ENCODE results near the gene GM2A.
A peak's percentile ranks its signal among the peaks of the same experiment; 100 is the strongest.
"Not testable (repeated sequence)": the region's sequence is repeated elsewhere in the genome, so short reads cannot be mapped to it uniquely, and the experiment has no call there.

Gene GM2A

DNA sequence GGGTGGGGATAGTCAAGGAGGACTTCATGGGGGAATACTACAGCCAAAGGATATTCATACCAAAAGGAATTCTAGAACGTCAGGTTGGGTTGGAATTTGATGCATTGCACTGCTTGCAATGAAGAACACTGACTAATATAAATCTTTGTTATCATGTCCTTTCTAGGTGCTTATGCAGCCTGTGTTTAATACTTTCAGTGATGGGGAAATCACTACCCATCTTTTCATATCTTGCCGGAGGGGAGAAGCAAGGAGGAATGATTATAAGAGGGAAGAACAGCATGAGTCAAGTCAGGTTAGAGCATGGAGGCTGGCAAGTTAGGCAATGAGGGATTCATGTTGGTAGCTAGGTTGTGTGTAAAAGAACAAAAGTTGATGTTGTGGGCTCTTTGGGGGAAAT is 24.0 kb upstream of the GM2A start:
- no peak for DNase-seq

DNA sequence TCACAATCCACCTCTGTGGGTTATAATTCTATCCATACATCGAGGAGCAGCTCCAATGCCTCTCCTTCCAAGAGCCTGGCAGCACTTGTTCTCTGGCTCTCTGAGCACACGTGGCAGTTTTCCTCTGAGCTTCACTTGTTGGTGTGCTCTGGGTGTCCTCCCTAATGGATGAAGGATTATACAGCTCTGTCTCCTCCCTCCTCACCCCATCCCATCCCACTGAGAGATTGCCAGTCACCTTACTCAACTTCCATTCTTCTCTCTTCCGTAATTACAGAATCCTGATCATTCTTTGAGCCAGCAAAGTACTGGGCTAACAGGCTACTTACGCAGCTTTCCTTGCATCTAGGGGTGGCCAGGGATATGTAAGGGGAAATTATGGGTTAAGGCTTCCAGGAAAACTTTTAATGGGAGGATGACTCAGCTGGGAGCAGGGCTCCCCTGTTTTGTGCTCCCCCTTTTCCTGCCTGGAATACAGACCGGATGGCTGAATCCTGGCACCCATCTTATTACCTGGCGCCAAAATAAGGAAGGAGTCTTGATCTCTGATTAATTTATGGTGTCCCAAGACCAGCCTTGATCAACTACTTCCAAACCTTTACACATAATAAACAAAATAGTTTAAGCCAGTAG is 22.8 kb upstream of the GM2A start:
- DNase-seq: no peak

DNA sequence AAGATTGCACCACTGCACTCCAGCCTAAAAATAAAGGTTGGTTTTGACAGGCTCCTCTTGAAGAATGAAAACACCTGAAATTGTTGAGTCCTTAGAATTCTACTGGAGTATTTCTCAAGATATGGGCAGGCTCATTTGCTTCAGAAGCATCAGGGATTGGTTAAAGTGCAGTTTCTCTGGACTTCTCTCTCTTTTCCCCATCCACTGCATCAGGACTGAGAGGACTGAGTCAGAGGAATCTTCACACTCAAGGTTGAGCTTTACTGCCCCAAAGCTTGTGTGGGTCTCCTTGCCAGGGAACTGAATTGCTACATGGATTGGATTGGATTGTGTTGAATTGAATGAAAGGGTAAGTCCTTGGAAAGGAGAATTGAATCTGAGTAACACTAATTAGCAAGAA is 21.6 kb upstream of the GM2A start:
- no peak for DNase-seq

DNA sequence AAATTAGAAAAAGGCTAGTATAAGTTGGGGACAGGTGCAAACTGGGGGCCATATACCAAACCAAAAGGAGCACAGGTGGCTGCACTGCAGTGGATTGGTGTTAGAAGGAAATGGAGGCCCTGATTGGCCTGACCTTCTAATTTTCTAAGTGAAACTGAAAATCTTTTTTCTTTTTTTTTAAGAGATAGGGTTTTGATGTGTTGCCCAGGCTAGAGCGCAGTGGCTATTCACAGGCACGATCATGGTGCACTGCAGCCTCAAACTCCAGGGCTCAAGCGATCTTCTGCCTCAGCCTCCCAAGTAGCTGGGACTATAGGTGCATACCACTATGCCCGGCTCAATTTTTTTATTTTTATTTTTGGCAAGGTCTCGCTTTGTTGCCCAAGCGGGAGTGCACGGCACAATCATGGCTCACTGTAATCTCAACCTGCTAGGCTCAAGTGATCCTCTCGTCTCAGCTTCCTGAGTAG is 19.3 kb upstream of the GM2A start:
- DNase-seq: no peak

DNA sequence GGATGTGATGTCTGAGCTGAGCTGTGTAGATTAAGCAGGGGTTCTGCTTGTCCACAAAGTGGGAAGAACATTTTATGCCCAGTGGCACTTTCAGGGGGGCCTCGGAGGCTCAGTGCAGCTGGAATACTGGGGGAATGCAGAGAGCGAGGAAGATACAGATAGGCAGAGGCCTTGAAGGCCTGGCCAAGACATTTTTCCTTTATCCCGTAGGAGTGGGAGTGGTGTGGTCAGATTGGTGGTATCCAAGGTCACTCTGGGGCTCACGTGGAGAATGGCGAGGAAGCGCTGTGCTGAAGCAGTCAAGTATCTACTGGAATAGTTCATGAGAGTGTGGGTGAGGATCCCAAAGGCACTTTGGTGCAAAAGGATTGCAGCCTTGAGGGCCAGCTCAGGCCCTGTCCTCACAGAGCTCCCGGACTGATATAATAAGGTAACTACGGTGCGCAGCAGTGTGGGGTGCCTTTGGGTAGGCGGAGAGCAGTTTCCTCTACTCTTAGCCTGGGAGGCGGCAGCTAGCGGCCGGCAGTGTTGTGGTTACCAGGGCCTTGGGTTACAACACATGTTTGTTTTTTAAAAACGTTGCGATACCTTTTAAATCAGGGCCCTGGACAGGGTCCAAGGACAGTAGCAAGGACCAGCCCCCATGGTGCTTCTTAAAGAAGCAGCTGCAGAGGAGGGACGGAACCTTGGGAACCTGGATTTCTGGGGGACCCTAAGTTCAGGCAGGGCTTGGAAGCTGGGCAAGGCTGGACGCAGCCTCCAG is 18.3 kb upstream of the GM2A start:
- DNase-seq: no peak

DNA sequence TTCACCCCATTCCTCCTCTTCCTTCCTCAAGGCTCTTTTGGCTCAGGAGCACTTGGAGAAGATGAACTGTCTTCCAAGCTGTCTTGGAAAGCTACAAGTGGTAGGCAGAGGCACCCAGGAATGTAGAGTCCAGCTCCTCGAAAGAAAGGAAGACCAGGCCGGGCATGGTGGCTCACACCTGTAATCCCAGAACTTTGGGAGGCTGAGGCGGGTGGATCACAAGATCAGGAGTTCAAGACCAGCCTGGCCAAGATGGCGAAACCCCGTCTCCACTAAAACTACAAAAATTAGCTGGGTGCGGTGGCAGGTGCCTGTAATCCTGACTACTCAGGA is 17.8 kb upstream of the GM2A start:
- DNase-seq: not testable (repeated sequence)

DNA sequence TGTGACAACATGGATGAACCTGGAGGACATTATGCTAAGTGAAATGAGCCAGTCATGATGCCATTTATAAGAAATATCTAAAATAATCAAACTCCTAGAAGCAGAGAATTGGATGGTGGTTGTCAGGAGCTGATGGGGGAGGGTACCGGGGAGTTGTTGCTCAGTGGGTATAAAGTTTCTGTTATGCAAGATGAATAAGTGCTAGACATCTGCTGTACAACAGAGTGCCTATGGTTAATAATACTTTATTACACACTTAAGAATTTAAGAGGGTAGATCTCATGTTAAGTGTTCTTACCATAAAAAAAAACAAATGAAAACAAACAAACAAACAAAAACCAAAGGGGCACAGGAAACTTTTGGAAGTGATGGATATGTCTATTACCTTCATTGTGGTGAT is 16.1 kb upstream of the GM2A start:
- no peak for DNase-seq

DNA sequence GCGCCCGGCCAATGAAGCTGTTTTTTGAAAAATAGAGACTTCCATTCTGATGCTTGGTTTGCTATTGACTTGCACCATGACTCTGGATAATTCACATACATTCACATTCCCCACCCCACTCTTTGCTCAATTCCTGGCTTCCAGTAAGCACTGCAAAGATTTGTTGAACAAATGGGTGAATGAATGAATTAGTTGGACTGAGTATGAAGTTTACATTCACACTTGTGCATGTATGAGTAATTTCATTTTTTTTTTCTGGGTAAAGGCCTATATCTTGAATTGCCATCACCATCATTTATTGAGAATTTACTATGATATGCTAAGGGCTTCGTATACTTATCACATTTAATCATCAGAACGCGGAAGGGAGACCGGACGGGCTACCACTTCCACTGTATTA is 15.3 kb upstream of the GM2A start:
- DNase-seq: no peak

DNA sequence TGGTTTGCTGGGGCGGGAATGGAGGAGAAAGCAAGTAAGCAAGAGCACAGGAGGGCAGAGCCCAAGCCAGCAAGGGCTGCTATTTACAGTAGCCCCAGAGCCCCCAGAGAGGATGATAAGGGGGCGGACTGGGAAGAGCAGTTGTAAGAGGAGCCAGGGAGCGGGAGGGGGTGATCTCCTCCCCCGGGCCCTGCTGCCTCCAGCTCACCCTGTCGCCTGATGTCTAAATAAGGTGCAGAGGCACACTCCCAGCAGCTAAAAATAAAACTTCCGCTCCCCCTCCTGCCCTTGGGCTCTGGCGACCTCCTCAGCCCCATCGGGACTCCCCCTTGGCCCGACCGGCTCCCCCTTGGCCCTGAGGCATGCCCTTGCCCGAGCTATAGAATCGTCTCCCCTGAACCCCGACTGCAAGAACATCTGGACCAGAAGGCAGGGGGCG is 14.7 kb upstream of the GM2A start:
- no peak for DNase-seq

DNA sequence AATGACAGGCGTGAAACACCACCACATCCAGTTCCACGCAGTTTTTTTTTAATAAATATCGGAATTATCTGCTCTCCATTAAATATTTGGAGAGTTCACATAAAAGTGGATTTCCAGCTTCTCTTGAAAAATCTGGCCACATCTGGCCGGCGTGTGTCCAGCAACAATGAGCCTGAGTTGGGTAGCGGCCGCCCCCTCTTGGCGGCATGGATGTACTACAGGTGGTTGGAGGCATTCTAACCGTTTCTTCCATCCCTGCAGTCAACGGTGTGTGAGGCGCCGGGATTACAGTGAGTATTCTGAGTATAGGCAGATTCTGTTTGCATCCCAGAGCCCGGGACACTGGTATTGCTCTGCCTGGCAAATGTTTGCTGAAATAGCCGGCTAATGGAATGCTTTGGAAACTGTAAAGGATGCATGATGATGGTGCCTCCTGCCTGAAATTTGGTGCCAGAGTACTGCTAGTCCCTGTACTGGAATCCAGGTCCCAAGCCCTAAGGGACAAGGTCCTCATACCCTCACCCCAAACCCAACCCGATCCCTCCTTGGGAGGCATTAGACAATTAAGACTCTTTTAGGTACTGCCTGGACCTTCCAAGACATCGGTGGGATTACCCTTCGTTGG is 13.6 kb upstream of the GM2A start:
- peak; percentile 27 for DNase-seq

DNA sequence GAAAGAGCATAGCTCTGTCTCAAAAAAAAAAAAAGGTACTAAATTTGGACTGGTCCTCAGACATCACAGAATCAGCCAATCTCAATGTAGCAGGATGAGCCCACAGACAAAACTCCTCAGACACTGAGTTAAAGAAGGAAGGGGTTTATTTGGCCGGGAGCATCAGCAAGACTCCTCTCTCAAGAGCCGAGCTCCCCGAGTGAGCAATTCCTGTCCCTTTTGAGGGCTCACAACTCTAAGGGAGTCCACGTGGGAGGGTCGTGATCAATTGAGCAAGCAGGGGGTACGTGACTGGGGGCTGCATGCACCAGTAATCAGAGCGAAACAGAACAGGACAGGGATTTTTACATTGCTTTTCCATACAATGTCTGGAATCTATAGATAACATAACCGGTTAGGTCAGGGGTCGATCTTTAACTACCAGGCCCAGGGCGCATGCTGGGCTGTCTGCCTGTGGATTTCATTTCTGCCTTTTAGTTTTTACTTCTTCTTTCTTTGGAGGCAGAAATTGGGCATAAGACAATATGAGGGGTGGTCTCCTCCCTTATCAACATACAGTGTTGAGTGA is 12.6 kb upstream of the GM2A start:
- DNase-seq: not testable (repeated sequence)

DNA sequence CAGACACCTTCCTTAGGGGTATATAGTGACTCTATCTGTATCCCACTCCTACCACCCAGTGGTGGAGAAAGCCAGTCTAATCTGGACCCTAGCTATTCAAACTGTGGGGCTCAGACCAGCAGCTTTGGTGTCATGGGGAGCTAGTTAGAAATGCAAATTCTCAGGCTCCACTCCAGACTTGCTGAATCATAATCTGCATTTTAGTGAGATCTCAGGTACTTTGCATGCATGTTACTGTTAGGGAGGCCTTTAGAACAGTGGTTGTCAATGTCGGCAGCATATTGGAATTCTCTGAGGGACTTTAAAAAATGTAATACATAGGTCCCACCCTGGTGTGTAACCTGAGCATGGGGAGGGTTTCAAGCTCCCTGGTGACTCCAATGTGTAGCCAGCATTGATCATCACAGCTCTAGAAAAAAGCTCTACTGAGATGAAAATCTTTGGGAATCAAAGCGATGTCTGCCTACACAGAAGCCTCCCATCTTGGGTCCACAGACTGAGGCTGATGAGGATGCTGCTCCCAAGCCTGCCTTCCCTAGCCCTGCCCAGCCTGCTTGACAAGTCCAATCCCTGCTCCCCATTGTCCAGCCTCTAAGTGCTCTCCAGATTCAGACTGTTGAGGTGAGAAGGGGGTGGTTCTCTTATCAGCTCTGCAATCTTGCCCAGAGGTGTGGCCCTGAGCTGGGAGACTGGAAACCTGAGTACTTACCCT is 11.9 kb upstream of the GM2A start:
- no peak for DNase-seq

DNA sequence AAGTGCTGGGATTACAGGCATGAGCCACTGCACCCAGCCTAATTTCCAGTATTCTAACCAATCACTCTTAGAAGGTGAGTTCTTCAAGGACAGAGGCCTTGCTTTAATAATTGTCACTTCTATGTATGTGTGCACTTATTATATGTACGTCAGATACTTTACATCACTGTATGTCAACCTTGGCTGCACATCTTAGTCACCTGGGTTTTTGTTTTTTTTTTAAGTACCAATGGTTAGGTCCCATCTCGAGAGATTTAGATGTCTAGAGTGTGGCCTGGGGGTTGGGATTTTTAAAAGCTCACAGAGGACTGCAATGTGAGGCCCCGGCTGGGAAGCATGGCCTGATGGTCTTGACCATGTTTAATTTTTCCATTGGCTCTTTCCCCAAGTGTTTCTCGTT is 9.9 kb upstream of the GM2A start:
- no peak for DNase-seq

DNA sequence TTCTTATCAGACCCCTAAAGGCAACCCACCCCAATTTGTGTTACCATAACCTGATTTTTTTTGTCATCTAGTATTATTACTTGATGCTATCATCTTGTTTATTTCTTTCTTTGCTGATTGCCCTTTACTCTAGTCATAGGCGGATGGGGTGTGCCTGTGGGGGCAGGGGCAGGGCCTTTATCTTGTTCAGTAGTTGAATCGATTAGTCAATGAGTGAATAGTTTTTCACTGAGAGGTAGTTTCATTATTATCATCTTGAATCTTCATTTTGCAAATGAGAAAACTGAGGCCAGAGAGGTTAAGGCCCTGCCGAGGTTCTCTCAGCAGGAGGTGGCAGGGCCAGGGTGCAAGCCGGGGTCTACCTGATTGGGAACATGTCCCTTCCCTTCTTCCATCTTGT is 9.4 kb upstream of the GM2A start:
- DNase-seq: no peak

DNA sequence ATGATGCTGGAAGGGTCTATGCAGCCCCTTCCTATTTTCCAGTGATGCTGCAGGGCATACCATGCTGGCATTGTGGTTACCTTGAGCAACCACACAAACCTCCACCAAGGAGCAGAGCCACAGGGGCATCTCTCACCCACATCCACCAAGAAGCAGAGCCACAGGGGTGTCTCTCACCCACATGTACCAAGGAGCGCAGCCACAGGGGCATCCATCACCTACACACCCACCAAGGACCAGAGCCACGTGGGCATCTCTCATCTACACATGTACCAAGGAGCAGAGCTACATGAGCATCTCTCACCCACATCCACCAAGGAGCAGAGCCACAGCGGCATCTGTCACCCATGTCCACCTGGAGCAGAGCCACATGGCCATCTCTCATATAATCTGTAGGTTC is 8.8 kb upstream of the GM2A start:
- DNase-seq: no peak

DNA sequence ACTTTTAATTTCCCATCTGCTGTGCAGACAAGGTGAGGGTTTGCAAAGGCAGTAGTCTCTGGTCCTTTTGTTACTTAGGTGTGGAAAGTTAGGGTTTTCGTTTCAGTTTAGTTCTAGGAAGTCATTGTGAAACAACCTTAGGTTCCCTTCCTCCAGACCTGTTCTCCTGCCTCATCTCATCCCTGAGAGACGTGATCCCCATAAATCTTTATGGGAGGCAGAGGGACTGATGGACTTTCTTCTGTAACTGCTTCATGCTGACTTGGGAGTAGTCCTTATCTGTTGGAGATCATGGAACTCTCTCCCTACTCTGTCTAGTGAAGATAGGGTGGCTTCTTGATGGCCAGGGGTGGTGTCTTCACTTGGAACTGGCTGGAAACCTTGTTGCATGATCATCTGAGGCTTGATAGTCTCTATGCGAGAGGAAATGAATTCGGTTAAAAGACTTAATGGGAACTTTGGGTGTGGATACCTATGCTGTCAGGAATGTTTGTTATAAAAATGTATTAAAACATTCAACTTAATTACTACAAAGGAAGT is 7.2 kb upstream of the GM2A start:
- DNase-seq: no peak

DNA sequence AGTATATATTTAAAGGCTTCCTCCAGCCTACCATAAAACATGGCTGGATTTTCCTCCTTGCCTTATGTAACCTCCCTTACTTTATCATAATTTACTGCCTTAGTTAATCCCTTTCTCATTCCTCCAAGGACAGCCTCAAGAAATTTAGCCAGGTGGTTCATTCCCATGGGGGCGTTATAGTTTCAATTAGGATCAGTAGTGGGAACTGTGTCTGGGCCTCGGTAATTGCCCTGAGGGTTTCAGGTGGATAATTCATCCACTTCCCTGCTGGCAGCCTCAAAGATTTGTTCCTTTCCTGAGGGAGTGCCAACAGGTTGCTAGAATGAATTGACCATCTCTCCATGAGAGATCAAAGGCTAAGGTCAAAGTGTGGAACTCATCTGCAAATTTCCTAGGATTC is 4.3 kb upstream of the GM2A start:
- DNase-seq: no peak

DNA sequence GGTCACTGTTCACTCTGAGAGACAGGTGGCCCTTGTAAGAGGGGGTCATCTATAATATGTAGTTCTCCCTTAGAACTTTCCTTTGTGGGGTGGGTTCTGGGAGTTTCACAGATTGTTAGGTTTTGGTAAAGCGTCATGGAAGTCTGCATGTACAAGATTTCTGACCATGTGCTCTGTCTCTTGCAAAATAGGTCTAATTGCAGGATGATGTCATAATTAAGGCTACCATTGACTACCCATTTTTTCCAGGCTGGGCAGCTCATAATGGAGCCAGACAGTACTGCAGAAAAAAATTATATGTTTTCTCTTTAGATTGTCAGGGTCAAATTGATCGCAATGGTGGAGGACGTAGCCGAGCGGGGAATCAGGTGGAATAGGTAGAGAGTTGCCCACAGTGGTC is 3.7 kb upstream of the GM2A start:
- DNase-seq: no peak

DNA sequence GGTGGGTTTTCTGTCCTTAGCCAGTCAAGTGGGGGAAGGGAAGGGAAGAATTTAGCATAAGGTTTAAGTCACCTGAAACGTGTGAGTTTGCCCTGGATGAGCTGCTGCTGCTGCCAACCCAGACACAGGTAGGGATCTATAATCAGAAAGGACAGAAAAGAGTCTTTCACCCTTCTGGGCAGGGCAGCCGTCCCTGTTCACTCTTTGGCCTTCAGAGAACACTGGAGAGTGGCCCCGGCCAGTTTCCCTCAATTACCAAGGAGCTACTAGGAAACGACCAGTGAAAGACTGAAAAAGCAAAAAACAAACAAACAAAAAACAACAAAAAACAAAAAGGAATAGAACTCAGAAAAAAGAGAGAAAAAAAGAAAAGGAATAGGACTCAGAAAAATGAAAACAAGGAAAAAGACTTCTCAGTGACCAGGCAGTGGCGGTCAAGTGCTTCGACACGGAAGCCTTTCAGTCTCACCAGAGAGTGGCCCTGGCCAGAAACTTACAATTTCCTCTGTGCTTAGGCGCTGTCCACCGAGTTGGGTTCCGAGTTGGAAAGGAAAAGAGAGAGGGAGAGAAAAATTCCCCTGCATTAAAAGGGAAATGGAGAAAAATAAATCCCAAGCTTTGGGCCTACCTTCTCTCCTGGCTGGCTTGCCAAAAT is 2.5 kb upstream of the GM2A start:
- no peak for DNase-seq

DNA sequence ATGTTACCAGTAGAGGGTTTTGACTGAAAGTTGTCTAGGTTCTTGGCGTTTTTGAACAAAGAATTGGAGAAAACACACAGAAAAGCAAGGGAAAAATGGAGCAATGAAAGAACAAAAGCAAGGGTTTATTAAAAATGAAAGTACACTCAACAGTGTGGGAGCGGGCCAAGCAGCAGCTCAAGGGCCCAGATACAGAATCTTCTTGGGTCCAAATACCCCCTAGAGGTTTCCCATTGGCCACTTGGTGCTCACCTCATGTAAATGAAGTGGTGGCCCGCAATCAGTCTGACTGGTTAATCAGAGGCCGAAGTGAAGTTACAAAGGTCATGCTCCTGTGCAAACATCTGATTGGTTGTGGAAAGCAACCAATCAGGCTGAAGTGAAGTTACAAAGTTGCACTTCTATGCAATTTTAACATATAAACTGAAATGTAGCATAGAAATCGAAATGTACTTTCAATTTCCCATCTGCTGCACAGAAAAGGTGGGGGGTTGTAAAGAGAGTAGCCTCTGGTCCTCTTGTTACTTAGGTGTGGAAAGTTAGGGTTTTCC is 1.9 kb upstream of the GM2A start:
- peak; percentile 23 for DNase-seq

DNA sequence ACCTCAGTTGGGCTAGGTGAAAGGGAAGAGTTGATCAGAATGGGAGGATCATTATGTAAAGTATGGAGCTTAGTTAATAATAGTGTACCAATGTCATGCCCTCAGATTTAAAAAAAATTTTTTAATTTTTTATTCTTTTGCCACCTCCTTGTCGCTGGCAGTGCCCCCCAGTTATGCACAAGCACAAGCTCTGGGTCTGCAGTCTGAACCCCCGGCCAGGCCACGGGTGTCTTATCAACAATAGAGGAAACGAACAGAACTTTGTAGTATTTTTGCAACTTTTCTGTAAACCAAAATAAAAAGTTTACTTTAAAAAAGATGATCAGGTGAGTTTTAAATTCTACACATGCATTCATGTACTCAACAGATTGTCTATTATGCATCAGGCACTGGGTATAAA is 1.4 kb upstream of the GM2A start:
- DNase-seq: no peak

DNA sequence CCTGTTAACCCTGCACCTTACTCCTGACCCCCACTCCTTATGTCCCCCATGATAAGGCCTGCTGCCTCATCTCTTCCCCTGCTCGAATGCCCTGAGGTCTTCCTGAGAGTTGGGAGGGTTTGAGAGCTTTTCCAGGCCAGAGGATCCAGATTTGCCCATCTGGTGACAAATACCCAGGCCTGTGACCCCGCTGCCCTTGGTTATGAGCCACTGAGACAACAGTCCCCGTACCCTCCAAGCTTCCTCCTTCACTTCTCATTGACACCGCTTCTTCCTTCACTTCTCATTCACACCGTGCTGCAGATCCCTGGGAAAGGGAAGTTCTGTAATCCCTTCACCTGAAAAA is 593 bp downstream of the GM2A start:
- no peak for DNase-seq
